CD4-positive, alpha-beta T cell (primary cell): Measurements from ENCODE around the gene ISLR2. TPM values are rescaled to one million over a fixed set of nuclear protein-coding genes. Genes with fewer than 3 reads are reported as not detected.

ENCODE experiments used
- ATAC-seq: fragments of 200-7000 bp; cut with Tn5 transposase; one replicate; pipeline ENCODE4 v1.10.0; 2022; ENCODE audit warnings: mild to moderate bottlenecking; ENCODE audit not compliant: poor library complexity
- CTCF ChIA-PET: fragments of 350-600 bp; sonication (Branson Sonifier 250); formaldehyde crosslinking; loops from one replicate; lab custom pipeline; 2021; ENCODE audit warnings: antibody characterized with exemption, inconsistent platforms; lab: Charles Lee
- POLR2A ChIA-PET: fragments of 350-600 bp; sonication (Branson Sonifier 250); formaldehyde crosslinking; loops from one replicate; lab custom pipeline; 2021; ENCODE audit warnings: antibody characterized with exemption, inconsistent platforms; lab: Charles Lee
- DNase-seq, 14 experiments: peaks; one replicate each; pipeline ENCODE4 v3.0.0-alpha.2; 2013 to 2020; ENCODE audit warnings: mixed read lengths in 2 of 14
- H3K27ac ChIP-seq, 2 donors: one replicate each; pipeline versions ENCODE4 v1.5.1 to v1.7.0; 2013; ENCODE audit warnings: low read length in 2 of 2, low read depth in 1 of 2, mild to moderate bottlenecking in 1 of 2
- H3K27me3 ChIP-seq, 2 experiments: 1 replicate in 1 of 2; 2 replicates in 1 of 2; pipeline versions ENCODE4 v1.6.1 to v1.7.0; 2013; ENCODE audit warnings: low read length in 2 of 2, control low read depth in 1 of 2, mild to moderate bottlenecking in 1 of 2, moderate library complexity in 1 of 2; ENCODE audit not compliant: insufficient read depth in 2 of 2, control insufficient read depth in 1 of 2
- H3K36me3 ChIP-seq: one replicate; pipeline ENCODE4 v1.6.1; 2013; ENCODE audit warnings: low read length, control low read depth; ENCODE audit not compliant: insufficient read depth
- H3K4me1 ChIP-seq: one replicate; pipeline ENCODE4 v1.6.1; 2013; ENCODE audit warnings: low read length, control low read depth; ENCODE audit not compliant: insufficient read depth
- H3K4me3 ChIP-seq: one replicate; pipeline ENCODE4 v1.5.1; 2013; ENCODE audit warnings: mild to moderate bottlenecking, low read length, moderate library complexity
- H3K9me3 ChIP-seq, 2 experiments: 1 replicate in 1 of 2; 2 replicates in 1 of 2; pipeline versions ENCODE4 v1.6.1 to v1.7.0; 2013; ENCODE audit warnings: low read length in 2 of 2, mild to moderate bottlenecking in 2 of 2, control low read depth in 1 of 2, moderate library complexity in 1 of 2; ENCODE audit not compliant: control insufficient read depth in 1 of 2, insufficient read depth in 1 of 2
- H3K27ac Mint-ChIP-seq: one replicate; pipeline ENCODE4 v1.8.0; 2020; ENCODE audit warnings: mixed read lengths
- H3K27me3 Mint-ChIP-seq: one replicate; pipeline ENCODE4 v1.8.0; 2021; ENCODE audit warnings: mixed read lengths
- H3K36me3 Mint-ChIP-seq: one replicate; pipeline ENCODE4 v1.8.0; 2021; ENCODE audit warnings: low read depth, mixed read lengths
- H3K4me1 Mint-ChIP-seq: one replicate; pipeline ENCODE4 v1.8.0; 2021; ENCODE audit warnings: low read depth, mixed read lengths
- H3K4me3 Mint-ChIP-seq: one replicate; pipeline ENCODE4 v1.8.0; 2020; ENCODE audit warnings: mild to moderate bottlenecking, mixed read lengths
- H3K9me3 Mint-ChIP-seq: one replicate; pipeline ENCODE4 v1.8.0; 2020; ENCODE audit warnings: mixed read lengths
- CTCF ChIP-seq: fragments of 200-600 bp; IDR thresholded peaks from one replicate; pipeline ENCODE4 v1.8.0; 2022; ENCODE audit warnings: antibody characterized with exemption, mild to moderate bottlenecking
- intact Hi-C, 2 experiments: fragments of 100-400 bp; cut with DNase I in 1 of 2; cut with micrococcal nuclease in 1 of 2; formaldehyde crosslinking; loops; one replicate each; pipeline versions ENCODE4 v1.15.1 to v1.9.0; 2023 to 2025; cut with DNase I, micrococcal nuclease
- total RNA-seq, 174 experiments: library from RNA in 2 of 174; stranded (reverse) in 2 of 174; gene quantifications; one replicate each; pipeline ENCODE4 v1.2.3 and lab custom pipeline; 2021 to 2026

The ISLR2 gene
- total RNA-seq, 2 experiments from 2014 or later, result not detected

- no peaks in the 10 kb centered on the region for H3K9me3 Mint-ChIP-seq
- no peak for TF ChIP-seq CTCF
Measured at GRCh38 chr15:74180881-74181602, 50.7 kb downstream of the ISLR2 start.

GRCh38 chr15:74182131-74182530, 51.7 kb downstream of the ISLR2 start:
- intact Hi-C loops, result no loop called here
- POLR2A ChIA-PET, result no interaction called here
- Histone ChIP-seq H3K27me3 (no peaks in the 10 kb centered on the region), H3K27ac (no peak overlapping the region), H3K9me3 (peaks cover 0 to 5% of the 10 kb centered on the region in 2 experiments), H3K4me3 (no peak overlapping the region), H3K4me1 (no peaks in the 10 kb centered on the region), H3K36me3 (no peaks in the 10 kb centered on the region)
- ATAC-seq (no peak), DNase-seq (no peak)
- no peaks in the 10 kb centered on the region for H3K9me3 Mint-ChIP-seq
- H3K27ac Mint-ChIP-seq, result no peak overlapping the region
- H3K27me3 Mint-ChIP-seq, result no peaks in the 10 kb centered on the region
- no peaks in the 10 kb centered on the region for H3K4me1 Mint-ChIP-seq
- no peak for TF ChIP-seq CTCF
- no peaks in the 10 kb centered on the region for H3K36me3 Mint-ChIP-seq
- no peak overlapping the region for H3K4me3 Mint-ChIP-seq
- CTCF ChIA-PET, result no interaction called here

More at GRCh38 chr15:74180881-74181602, 50.7 kb downstream of the ISLR2 start:
- ChIA-PET POLR2A (no interaction called here), CTCF (no interaction called here)
- no peaks in the 10 kb centered on the region for H3K4me1 Mint-ChIP-seq
- H3K9me3 ChIP-seq, result peaks cover 0 to 5% of the 10 kb centered on the region in 2 experiments
- ATAC-seq, result no peak
- no peak overlapping the region for H3K4me3 ChIP-seq
- no peak overlapping the region for H3K27ac ChIP-seq
- no peak overlapping the region for H3K27ac Mint-ChIP-seq
- no peak overlapping the region for H3K4me3 Mint-ChIP-seq
- H3K36me3 ChIP-seq, result no peaks in the 10 kb centered on the region
- H3K4me1 ChIP-seq, result no peaks in the 10 kb centered on the region
- intact Hi-C loops, result no loop called here
- H3K36me3 Mint-ChIP-seq, result no peaks in the 10 kb centered on the region
- no peaks in the 10 kb centered on the region for H3K27me3 Mint-ChIP-seq
- H3K27me3 ChIP-seq, result no peaks in the 10 kb centered on the region
- no peak for DNase-seq

GRCh38 chr15:74184582-74185091, 54.3 kb downstream of the ISLR2 start:
- Histone ChIP-seq H3K4me3 (no peak overlapping the region), H3K9me3 (peaks cover 0 to 5% of the 10 kb centered on the region in 2 experiments), H3K27ac (no peak overlapping the region), H3K4me1 (no peaks in the 10 kb centered on the region), H3K27me3 (no peaks in the 10 kb centered on the region), H3K36me3 (no peaks in the 10 kb centered on the region)
- ChIA-PET CTCF (no interaction called here), POLR2A (no interaction called here)
- intact Hi-C loops, result no loop called here
- no peaks in the 10 kb centered on the region for H3K9me3 Mint-ChIP-seq
- no peaks in the 10 kb centered on the region for H3K36me3 Mint-ChIP-seq
- no peak overlapping the region for H3K27ac Mint-ChIP-seq
- H3K4me1 Mint-ChIP-seq, result no peaks in the 10 kb centered on the region
- no peak overlapping the region for H3K4me3 Mint-ChIP-seq
- DNase-seq, result no peak
- no peak for ATAC-seq
- no peak for TF ChIP-seq CTCF
- no peaks in the 10 kb centered on the region for H3K27me3 Mint-ChIP-seq
